Vagina (tissue), 2 donors: ENCODE measurements around the gene DENND4A.

ENCODE experiments used
- POLR2A ChIP-seq, 2 donors: fragments of 450-650 bp; IDR thresholded peaks; one replicate each; pipeline ENCODE4 v1.6.1; 2017; ENCODE audit warnings: antibody characterized with exemption in 2 of 2, mild to moderate bottlenecking in 2 of 2, moderate library complexity in 2 of 2
- POLR2AphosphoS5 ChIP-seq, 2 donors: sonication (generic); formaldehyde crosslinking; IDR thresholded peaks; one replicate each; pipeline ENCODE4 v1.9.0; 2017; ENCODE audit warnings: antibody characterized with exemption in 2 of 2, mild to moderate bottlenecking in 2 of 2, low read depth in 1 of 2; ENCODE audit not compliant: insufficient read depth in 1 of 2
- TF ChIP-seq, protein P1 (sequence below), 3 experiments: fragments of 450-650 bp in 2 of 3; fragments of 200-600 bp in 1 of 3; sonication (generic) in 1 of 3; IDR thresholded peaks; one replicate each; pipeline ENCODE4 v1.5.1; 2017 to 2019; ENCODE audit warnings: antibody characterized with exemption in 3 of 3, mild to moderate bottlenecking in 2 of 3, moderate library complexity in 2 of 3

DNA sequence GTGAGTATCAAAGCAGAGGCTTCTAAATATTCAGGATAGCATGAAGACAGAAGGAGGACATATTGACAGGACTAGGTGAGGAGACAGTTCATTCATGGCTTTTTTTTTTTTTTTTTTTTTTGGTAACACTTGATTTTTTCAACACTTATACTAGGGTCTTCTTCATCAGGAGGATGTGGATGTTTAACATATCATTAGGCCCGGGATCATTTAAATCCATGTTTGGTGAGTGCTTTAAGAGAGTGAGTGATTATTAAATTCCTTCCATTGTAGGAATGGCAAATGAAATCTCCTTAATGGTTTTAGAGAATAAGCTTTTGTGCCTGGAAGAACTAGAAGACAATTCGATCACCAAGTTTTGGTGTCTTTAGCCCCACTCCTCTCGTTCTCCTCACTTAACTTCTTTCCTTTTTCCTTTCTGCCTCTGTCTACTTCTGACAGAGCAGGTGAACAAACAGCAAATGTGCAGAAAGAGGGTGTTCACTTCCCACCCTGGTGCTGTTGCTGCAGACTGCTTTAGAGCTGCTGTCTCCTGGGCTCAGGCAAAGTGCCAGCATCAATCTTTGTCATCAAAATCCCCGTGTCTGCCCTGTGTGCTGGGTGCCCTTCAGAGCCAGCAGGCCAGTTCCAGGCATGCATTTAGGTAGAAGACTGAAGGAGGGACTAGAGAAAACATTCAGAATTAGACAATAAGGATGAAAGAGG is 41.6 kb upstream of the DENND4A start:
- TF ChIP-seq POLR2AphosphoS5 (IDR thresholded peaks at IDR 0.05; ENCODE audit: insufficient read depth in 1 of 2, low read depth in 1 of 2), result no peak
- TF ChIP-seq, protein P1, sequence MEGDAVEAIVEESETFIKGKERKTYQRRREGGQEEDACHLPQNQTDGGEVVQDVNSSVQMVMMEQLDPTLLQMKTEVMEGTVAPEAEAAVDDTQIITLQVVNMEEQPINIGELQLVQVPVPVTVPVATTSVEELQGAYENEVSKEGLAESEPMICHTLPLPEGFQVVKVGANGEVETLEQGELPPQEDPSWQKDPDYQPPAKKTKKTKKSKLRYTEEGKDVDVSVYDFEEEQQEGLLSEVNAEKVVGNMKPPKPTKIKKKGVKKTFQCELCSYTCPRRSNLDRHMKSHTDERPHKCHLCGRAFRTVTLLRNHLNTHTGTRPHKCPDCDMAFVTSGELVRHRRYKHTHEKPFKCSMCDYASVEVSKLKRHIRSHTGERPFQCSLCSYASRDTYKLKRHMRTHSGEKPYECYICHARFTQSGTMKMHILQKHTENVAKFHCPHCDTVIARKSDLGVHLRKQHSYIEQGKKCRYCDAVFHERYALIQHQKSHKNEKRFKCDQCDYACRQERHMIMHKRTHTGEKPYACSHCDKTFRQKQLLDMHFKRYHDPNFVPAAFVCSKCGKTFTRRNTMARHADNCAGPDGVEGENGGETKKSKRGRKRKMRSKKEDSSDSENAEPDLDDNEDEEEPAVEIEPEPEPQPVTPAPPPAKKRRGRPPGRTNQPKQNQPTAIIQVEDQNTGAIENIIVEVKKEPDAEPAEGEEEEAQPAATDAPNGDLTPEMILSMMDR (IDR thresholded peaks at IDR 0.05), result no peak
- no peak for TF ChIP-seq POLR2A (IDR thresholded peaks at IDR 0.05)
